ENCODE results near the gene LRRN1. TPM values are rescaled to one million over a fixed set of nuclear protein-coding genes. Genes with fewer than 3 reads are reported as not detected.

The LRRN1 gene
- total RNA-seq (2021; ENCODE audit: unreplicated experiment): 0.13 TPM
- polyA plus RNA-seq (2012; ENCODE audit: insufficient read length): not detected
- Bru-seq, nascent RNA: percentile 17 among the genes with signal in this experiment
- percentile 16 among the genes with signal in this experiment for BruChase-seq, experiment 1, labeled RNA remaining after a 2-hour chase
- BruChase-seq, experiment 2, labeled RNA remaining after a 6-hour chase: percentile 12 among the genes with signal in this experiment
- long read RNA-seq, partial matches to known transcripts: 0 of 1 reads
- long read RNA-seq, other reads (novel, unspliced or antisense): 0 of 1 reads

- ATAC-seq (peak; percentile 78), DNase-seq (ENCODE audit: low read depth, low spot score) (no peak)
- peak within 1 kb of the TSS; percentile 27 to 40 for H3K4me3 ChIP-seq (ENCODE audit: low read depth in 2 of 2, low read length in 2 of 2)
- H3K27me3 ChIP-seq (ENCODE audit: control insufficient read depth, insufficient read depth, low read length): peaks cover 20% of the 10 kb centered on the region
- in situ Hi-C loops (cut with HindIII; ENCODE audit: low pct_unique_long_range_greater_than_20kb, low sequenced_read_pairs): no loop called here
- no TSS peak for BruUV-seq (replicated peaks)
- H3K27ac ChIP-seq (ENCODE audit: low read length): no peak within 1 kb of the TSS
- no peaks in the 10 kb centered on the region for H3K9me3 ChIP-seq (ENCODE audit: control insufficient read depth, insufficient read depth, low read depth, low read length)
- H3K36me3 ChIP-seq (ENCODE audit: control insufficient read depth, insufficient read depth, low read length): no peaks in the 10 kb centered on the region
- POLR2A ChIA-PET: no interaction called here
- H3K4me1 ChIP-seq (ENCODE audit: control insufficient read depth, insufficient read depth, low read length): no peaks in the 10 kb centered on the region
- TF ChIP-seq CTCF (IDR thresholded peaks at IDR 0.05): no peak
- TF ChIP-seq POLR2AphosphoS5 (IDR thresholded peaks at IDR 0.05; ENCODE audit: low read depth, low read length): no peak
- no peak for TF ChIP-seq TCF7L2 (IDR thresholded peaks at IDR 0.05; ENCODE audit: low read depth, low read length)
- intact Hi-C loops (cut with micrococcal nuclease; ENCODE audit: unreplicated experiment): no loop called here
- CTCF ChIA-PET: no interaction called here
These were observed at the start of gene LRRN1 for GRCh38 chr3:3799173-3800079. TSS of gene LRRN1 (plus strand) at chr3:3799431. CDS start at chr3:3844642, 45,211 bp downstream.

GRCh38 chr3:3753416-3753815 lies 45.8 kb upstream of the LRRN1 start:
- ChIA-PET CTCF (no interaction called here), POLR2A (no interaction called here)
- intact Hi-C loops (cut with micrococcal nuclease; ENCODE audit: unreplicated experiment): no loop called here
- BruUV-seq (replicated peaks): no TSS peak
- no peaks in the 10 kb centered on the region for H3K27me3 ChIP-seq (ENCODE audit: control insufficient read depth, insufficient read depth, low read length)
- no peak for DNase-seq (ENCODE audit: low read depth, low spot score)
- no peak overlapping the region for H3K4me3 ChIP-seq (ENCODE audit: low read depth in 2 of 2, low read length in 2 of 2)
- no peaks in the 10 kb centered on the region for H3K4me1 ChIP-seq (ENCODE audit: control insufficient read depth, insufficient read depth, low read length)
- H3K27ac ChIP-seq (ENCODE audit: low read length): no peak overlapping the region
- H3K9me3 ChIP-seq (ENCODE audit: control insufficient read depth, insufficient read depth, low read depth, low read length): no peaks in the 10 kb centered on the region
- in situ Hi-C loops (cut with HindIII; ENCODE audit: low pct_unique_long_range_greater_than_20kb, low sequenced_read_pairs): no loop called here
- ATAC-seq: no peak
- TF ChIP-seq POLR2AphosphoS5 (IDR thresholded peaks at IDR 0.05; ENCODE audit: low read depth, low read length) (no peak), TCF7L2 (IDR thresholded peaks at IDR 0.05; ENCODE audit: low read depth, low read length) (no peak), REST (IDR thresholded peaks at IDR 0.05; ENCODE audit: insufficient read depth in 1 of 2, low read depth in 2 of 2, low read length in 1 of 2) (no peak), SIN3A (IDR thresholded peaks at IDR 0.05; ENCODE audit: borderline replicate concordance, insufficient read depth, low read depth, low read length) (no peak), CTCF (IDR thresholded peaks at IDR 0.05) (no peak)
- no peaks in the 10 kb centered on the region for H3K36me3 ChIP-seq (ENCODE audit: control insufficient read depth, insufficient read depth, low read length)

Data from Panc1 (cell line).